GM12892 (cell line): Measurements from ENCODE around the gene CTAGE9.

Experiments used
- POLR2A ChIP-seq: IDR thresholded peaks from 2 replicates; pipeline ENCODE4 v1.6.1; 2011; ENCODE audit warnings: low read depth, low read length, control low read depth
- TAF1 ChIP-seq: IDR thresholded peaks from 2 replicates; pipeline ENCODE4 v1.6.1; 2011; ENCODE audit warnings: low read depth, mild to moderate bottlenecking, control low read depth, low read length, borderline replicate concordance

DNA sequence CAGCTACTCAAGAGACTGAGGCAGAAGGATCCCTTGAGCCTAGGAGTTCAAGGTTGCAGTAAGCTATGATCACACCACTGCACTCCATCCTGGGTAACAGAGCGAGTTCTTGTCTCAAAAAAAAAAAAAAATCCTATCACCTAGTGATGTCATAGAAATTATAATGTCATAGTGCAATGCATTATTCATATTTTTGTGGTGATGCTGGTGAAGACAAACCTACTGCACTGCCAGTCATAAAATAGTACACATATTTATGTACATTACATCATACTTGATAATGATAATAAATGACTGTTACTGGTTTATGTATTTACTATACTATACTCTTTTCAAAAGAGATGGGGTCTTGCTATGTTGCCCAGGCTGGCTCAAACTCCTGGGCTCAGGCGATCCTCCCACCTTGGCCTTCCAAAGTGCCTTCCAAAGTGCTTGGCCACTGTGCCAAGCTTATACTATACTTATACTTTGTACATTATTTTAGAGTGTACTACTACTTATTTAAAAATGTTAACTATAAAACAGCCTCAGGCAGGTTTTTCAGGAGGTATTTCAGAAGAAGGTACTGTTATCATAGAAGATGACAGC lies 47.1 kb downstream of the CTAGE9 start:
- TF ChIP-seq POLR2A = no peak
- no peak for TF ChIP-seq TAF1
